GM21717 (cell line): ENCODE data around the gene SAMD4A.

Source experiments
- ATAC-seq: cut with Tn5 transposase; IDR thresholded peaks from one replicate; pipeline ENCODE4 v1.9.1; 2021; ENCODE audit warnings: mild to moderate bottlenecking, moderate library complexity; ENCODE audit not compliant: unreplicated experiment

SAMD4A gene

DNA sequence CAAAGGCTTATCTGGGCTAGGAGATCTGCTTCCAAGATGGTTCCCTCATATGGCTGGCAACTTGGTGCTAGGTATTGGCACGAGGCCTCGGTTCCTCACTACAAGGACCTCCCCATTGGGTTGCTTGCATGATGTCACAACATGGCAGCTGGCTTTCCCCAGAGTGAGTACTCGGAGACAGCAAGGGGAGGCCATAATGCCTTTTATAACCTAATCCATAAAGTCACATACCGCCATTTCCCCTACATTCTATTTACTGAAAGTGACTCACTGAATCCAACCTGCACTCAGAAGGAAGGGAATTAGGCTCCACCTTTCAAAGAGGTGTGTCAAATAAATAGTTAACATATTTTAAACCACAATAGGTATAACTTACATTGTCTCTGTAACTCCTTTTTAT, 130.9 kb downstream of the SAMD4A start:
- no peak for ATAC-seq

GRCh38 chr14:54698501-54698900, 131.6 kb downstream of the SAMD4A start:
- no peak for ATAC-seq

GRCh38 chr14:54698966-54699530, 132.1 kb downstream of the SAMD4A start:
- no peak for ATAC-seq

- no peak for ATAC-seq
Observed at GRCh38 chr14:54699735-54700134, 132.8 kb downstream of the SAMD4A start.

DNA sequence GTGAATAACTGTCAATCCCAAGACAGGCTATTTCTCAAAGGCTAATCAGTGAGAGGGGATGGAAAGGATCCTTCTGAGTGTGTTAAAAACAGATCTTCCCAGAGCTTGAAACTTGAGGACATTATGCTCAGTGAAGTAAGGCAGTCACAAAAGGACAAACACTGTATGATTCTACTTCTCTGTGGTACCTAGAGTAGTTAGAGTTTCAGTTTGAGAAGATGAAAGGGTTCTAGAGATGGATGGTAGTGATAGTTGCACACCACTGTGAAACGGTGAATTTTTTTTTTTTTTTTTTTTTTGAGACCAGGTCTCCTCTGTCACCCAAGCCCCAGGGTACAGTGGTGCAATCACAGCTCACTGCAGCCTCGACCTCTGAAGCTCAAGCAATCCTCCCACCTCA, 133.8 kb downstream of the SAMD4A start:
- no peak for ATAC-seq

GRCh38 chr14:54702014-54702491, 135.1 kb downstream of the SAMD4A start:
- ATAC-seq, result no peak

- ATAC-seq, result no peak
Observed at GRCh38 chr14:54702492-54702891, 135.6 kb downstream of the SAMD4A start.

DNA sequence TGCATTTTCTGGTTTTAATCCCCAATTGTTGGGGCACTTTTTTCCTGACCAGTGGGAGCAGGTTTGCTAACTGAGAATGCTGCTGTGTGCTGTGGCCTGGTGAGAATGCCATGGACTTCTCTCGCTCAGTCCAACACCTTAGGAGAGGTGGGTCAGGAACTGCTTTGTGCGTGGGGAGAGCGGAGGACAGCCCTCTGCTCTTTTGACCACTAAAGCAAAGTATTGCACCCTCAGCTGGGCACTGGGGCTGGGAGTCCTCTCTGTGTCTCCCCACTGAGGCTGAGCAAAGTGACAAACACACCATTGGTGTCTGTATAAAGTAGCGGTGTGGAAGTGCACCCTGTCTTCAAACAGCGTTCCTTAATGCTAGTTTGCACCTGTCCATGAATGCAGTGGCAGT, 136.2 kb downstream of the SAMD4A start:
- ATAC-seq, result no peak

- ATAC-seq, result no peak
Observed at GRCh38 chr14:54703724-54704123, 136.8 kb downstream of the SAMD4A start.

DNA sequence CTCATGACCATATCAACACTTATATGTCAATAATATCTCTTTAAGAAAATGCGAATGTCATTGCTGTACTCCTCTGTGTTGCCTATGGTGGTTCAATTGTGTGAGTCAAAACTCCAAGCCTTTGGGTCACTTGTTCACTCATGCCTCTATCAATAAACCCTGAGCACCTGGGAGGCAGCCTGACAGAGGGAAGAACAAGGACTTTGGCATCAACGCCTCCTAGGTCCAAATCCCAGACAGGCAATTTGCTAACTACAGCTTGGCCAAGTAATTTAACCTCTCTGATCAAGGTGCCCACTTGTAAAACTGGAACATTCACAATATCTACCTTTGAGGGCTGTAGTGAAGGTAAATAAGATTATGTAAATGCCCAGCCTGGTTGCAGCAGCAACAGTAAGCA, 137.8 kb downstream of the SAMD4A start:
- no peak for ATAC-seq

GRCh38 chr14:54706769-54707168, 139.8 kb downstream of the SAMD4A start:
- no peak for ATAC-seq

DNA sequence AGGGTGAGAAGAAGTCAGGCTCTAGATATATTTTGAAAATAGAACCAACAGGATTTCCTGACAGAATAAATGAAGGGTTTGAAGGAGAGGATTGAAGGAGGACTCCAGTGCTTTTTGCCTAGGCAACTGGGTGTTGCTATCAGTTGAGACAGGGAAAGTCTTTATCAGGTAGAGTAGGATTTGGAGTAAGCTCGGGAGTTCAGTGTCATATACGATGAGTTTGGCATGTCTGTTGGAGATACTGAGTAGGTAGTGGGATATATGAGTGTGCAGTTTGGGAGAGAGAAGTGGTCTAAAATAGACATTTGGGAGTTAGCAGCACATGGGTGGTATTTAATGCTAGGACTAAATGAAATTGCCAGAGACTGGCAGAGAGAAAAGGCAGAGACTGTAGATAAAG, 141.2 kb downstream of the SAMD4A start:
- ATAC-seq, result no peak

- no peak for ATAC-seq
Observed at GRCh38 chr14:54708982-54709381, 142.1 kb downstream of the SAMD4A start.

- peak; percentile 73 for ATAC-seq
Observed at GRCh38 chr14:54709444-54709843, 142.5 kb downstream of the SAMD4A start.

DNA sequence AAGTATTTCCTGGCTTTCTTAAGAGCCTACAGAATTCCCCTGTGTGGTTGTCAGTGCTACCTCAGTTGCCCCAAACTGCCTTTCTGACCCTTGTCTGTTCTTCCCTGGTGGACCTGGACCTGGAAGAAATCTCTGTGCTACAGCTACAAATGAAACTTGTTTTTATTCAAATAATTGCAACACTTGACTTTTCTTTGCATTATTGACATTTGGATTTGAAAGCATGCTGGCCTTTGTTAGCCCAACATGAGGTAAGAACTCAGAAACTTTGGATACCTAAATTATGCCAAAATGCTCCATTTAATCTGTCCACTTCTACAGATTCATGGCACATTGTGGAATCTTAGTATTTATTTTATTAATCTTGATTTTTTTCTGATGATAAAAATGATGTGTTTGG, 142.9 kb downstream of the SAMD4A start:
- ATAC-seq, result no peak

DNA sequence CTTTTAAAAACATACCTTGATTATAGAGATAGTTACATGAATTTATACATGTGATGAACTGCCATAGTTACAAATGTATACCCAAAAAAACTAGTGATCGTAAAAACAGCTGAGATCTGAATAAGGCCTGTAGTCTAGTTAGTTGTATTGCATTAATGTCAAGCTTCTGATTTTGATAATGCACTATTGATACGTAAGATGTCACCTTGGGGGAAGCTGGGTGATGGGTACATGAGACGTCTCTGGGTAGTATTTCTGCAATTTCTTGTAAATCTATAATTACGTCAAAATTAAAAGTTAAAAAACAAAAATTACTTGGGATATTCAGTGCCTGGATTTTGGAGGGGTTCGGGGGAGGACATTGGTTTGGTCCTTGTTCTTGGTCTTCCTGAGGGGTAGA, 144.4 kb downstream of the SAMD4A start:
- ATAC-seq, result no peak

DNA sequence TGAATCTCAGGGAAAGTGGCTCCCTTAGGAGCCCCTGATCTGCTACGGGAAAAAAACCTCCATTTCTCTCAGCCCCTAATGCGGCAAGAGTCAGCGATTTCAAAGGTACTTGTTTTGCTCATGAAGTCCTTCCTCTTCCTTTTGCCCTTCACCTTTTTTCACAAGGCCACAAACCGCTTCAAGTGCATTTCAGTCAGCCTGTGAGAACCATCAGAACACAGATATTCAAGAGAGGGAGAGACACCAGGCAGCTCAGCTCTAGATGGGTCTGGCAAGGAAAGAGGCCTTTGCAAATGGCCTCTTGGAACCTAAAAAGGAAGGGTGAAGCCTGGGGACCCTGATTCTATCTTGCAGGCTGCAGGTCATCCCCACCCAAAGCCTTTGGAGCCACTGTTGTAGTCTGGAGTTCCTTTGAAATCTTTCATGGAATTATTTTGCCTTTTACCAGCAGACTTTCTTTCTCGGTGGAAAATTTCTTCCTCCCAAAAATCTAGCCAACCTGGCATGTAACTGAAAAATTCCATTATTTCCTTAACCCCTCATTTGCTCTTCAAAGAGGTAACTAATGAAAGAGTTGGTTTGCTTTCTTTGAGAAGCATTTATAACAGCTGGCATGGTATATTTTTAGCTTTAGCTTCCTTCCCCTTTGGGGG, 145.0 kb downstream of the SAMD4A start:
- no peak for ATAC-seq

GRCh38 chr14:54712465-54713200, 145.7 kb downstream of the SAMD4A start:
- ATAC-seq, result no peak

- ATAC-seq, result no peak
Observed at GRCh38 chr14:54713379-54713778, 146.5 kb downstream of the SAMD4A start.

DNA sequence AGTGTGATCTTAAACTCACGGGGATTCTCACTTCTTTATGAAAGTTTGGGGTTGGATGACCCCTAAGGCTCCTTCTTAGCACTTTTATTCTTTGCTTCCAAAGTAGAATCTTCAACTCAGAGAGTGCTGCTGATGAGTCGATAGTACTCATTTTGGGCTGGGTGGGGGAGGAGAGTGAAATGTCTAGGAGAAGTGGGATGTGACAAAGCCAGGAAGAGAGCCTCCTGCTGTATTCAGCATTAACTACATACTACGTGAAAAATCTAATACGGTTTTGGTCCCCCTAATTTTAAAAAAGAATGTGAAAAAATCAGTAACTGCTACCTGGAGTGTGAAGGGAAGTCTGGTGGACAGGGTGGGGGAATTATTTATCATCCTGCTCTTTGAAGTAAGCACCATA, 148.3 kb downstream of the SAMD4A start:
- ATAC-seq, result no peak

DNA sequence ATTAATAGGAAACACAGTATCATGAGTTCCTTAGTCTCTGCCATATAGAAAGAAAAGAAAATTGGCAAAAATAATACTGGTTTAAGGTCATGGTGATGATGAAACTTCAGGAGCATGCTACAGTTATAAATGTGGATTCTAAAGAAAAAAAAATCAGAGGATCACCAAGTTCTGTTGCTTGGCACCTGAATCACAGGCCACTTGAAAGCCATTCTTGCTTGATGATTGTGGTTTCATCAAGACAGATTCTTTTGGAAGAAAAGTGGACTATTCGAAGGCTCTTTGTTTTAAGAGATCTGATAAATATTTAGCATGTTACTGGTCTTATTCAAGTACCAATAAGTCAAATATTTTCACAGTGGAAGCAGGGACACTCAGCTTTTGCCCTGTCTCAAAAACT, 148.9 kb downstream of the SAMD4A start:
- no peak for ATAC-seq

DNA sequence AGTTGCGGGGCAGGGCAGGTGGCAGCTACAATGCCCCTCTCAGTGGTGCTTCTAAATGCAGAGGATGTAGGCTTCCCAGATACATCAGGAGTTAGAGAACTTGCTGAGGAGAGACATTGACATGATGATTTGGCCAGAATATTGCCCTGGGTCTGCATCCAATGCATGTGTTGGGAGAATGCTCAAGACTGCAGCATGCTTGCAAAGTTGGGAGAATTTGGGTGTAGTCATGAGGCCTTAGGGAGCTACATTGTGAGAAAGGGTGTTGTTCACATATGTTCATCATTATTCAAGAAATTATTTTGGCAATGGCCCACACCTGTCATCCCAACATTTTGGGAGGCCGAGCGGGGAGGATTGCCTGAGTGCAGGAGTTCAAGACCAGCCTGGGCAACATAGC, 149.9 kb downstream of the SAMD4A start:
- no peak for ATAC-seq
